Measurements from ENCODE around the gene OSGIN1. TPM values are rescaled to one million over a fixed set of nuclear protein-coding genes. Genes with fewer than 3 reads are reported as not detected.
"Not testable (repeated sequence)": the region's sequence is repeated elsewhere in the genome, so short reads cannot be mapped to it uniquely, and the experiment has no call there.

The OSGIN1 gene
- total RNA-seq, 4 donors from 2014 or later, result 0.77 to 5.4 (median 1.2) TPM; not detected in 1

DNA sequence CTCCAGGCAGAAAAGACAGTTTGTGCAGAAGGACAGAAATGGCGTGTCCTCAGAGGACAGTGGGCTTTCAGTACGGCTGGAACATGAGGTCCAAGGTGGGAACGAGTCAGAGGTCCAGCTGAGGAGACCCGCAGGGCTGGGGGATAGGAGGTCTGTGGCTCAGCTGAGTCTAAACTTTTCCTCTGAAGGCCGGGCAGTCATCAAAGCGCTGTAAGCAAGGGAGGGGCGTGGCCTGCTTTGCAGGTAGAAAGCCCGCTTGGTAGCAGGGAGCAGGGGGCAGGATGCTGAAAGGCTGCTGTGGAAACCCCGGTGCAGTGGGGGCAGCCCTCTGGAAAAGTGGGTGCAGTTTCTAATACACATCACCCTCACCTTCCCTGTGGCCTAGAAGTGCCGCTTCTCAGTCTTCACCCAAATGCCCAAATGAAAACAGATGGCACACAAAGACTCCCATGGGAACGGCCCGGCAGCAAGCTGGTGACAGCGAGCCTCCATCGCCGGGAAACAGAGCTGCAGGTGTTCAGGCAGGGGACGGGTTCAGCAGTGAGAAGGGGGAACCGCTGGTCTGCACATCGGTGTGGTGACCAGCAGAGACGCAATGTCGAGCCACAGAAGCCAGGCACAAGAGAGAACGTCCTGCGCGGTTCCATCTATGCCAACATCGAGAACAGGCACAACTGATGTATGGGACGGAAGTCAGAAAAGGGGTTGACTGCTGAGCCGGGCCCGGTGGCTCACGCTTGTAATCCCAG lies 12.2 kb upstream of the OSGIN1 start:
- DNase-seq, result no peak
- H3K27ac ChIP-seq, result no peak overlapping the region
- no peak for TF ChIP-seq POLR2A (IDR thresholded peaks at IDR 0.05)
- TF ChIP-seq, protein P1, sequence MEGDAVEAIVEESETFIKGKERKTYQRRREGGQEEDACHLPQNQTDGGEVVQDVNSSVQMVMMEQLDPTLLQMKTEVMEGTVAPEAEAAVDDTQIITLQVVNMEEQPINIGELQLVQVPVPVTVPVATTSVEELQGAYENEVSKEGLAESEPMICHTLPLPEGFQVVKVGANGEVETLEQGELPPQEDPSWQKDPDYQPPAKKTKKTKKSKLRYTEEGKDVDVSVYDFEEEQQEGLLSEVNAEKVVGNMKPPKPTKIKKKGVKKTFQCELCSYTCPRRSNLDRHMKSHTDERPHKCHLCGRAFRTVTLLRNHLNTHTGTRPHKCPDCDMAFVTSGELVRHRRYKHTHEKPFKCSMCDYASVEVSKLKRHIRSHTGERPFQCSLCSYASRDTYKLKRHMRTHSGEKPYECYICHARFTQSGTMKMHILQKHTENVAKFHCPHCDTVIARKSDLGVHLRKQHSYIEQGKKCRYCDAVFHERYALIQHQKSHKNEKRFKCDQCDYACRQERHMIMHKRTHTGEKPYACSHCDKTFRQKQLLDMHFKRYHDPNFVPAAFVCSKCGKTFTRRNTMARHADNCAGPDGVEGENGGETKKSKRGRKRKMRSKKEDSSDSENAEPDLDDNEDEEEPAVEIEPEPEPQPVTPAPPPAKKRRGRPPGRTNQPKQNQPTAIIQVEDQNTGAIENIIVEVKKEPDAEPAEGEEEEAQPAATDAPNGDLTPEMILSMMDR (IDR thresholded peaks at IDR 0.05), result no peak

GRCh38 chr16:83941546-83941945 lies 11.5 kb upstream of the OSGIN1 start:
- H3K27me3 ChIP-seq, DNase-seq: not testable (repeated sequence)

More for the DNA sequence above, 12.2 kb upstream of the OSGIN1 start:
- Histone ChIP-seq H3K4me3 (no peak overlapping the region), H3K36me3 (no peaks in the 10 kb centered on the region), H3K9me3 (no peaks in the 10 kb centered on the region), H3K4me1 (no peaks in the 10 kb centered on the region), H3K27me3 (no peaks in the 10 kb centered on the region)
- intact Hi-C loops (cut with DNase I; ENCODE audit: low total_unique reads), result no loop called here

GRCh38 chr16:83942074-83942473 lies 11.0 kb upstream of the OSGIN1 start:
- Histone ChIP-seq H3K4me3 (no peak overlapping the region), H3K27me3 (no peaks in the 10 kb centered on the region), H3K36me3 (no peaks in the 10 kb centered on the region), H3K4me1 (no peaks in the 10 kb centered on the region), H3K27ac (no peak overlapping the region), H3K9me3 (no peaks in the 10 kb centered on the region)
- intact Hi-C loops (cut with DNase I; ENCODE audit: low total_unique reads), result no loop called here
- TF ChIP-seq, protein P1 (IDR thresholded peaks at IDR 0.05), result no peak
- no peak for TF ChIP-seq POLR2A (IDR thresholded peaks at IDR 0.05)
- DNase-seq, result no peak

More at GRCh38 chr16:83941546-83941945, 11.5 kb upstream of the OSGIN1 start:
- H3K27ac ChIP-seq; H3K4me3 ChIP-seq; H3K4me1 ChIP-seq; H3K9me3 ChIP-seq; H3K36me3 ChIP-seq; intact Hi-C loops (cut with DNase I; ENCODE audit: low total_unique reads): not testable (repeated sequence)

DNA sequence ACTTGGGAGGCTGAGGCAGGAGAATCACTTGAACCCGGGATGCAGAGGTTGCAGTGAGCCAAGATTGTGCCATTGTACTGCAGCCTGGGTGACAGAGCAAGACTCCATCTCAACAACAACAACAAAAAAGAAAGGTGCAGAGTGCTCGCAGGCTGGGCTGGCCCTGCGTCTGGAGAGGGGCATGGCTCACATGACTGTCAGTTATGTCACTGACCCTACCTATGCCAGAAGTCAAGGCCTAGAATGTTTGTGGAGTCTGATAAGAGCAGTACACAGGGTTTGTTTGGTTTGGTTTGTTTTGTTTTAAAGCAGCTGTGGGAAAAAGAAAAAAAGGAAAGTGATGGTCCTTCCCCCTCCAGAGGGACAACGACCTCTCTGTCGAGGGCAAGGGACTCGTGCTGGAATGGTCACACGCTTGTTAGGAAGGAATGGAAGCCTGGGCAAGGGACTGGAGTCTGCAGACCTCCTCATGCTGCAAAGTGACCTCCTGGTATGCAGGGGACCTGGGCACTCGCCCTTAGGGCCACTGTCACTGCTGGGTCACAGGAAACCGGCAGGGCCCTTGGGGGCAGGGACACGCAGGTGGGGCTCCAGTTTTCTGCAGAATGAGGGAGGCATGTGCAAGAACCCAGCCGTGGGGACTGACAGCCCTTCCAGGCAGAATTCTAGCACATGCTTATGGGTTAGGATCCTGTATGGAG lies 10.1 kb upstream of the OSGIN1 start:
- TF ChIP-seq POLR2A (IDR thresholded peaks at IDR 0.05), result no peak
- TF ChIP-seq, protein P1 (IDR thresholded peaks at IDR 0.05), result no peak
- H3K27me3 ChIP-seq, result no peaks in the 10 kb centered on the region
- H3K27ac ChIP-seq, result no peak overlapping the region
- no peaks in the 10 kb centered on the region for H3K4me1 ChIP-seq
- H3K9me3 ChIP-seq, result no peaks in the 10 kb centered on the region
- no peak overlapping the region for H3K4me3 ChIP-seq
- no peak for DNase-seq
- H3K36me3 ChIP-seq, result no peaks in the 10 kb centered on the region
- intact Hi-C loops (cut with DNase I; ENCODE audit: low total_unique reads), result no loop called here

DNA sequence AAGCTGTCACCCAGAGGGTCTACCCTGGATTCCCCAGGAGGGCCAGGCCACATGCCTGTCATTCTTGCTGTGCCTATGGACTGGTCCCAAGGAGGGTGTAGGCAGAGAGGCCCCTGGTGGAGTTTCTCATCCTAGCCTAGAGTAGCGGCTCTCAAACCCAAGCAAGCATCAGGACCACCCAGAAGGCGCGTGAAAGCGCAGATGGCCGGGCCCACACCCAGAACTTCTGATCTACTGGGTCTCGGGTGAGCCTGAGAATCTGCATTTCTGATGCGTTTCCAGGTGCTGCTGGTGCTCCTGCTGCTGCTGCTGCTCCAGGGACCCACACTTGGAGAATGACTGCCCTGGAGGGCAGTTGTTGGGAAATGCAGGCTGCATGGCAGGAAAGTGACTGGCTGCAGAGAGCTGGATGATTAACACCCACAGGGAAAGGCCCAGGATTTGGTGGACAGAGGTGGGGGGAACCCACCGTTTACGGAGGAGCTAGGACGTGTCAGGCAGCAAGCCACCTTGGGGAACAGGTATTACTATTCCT lies 9.5 kb upstream of the OSGIN1 start:
- Histone ChIP-seq H3K27ac (no peak overlapping the region), H3K4me1 (no peaks in the 10 kb centered on the region), H3K27me3 (no peaks in the 10 kb centered on the region), H3K9me3 (no peaks in the 10 kb centered on the region), H3K36me3 (no peaks in the 10 kb centered on the region), H3K4me3 (no peak overlapping the region)
- intact Hi-C loops (cut with DNase I; ENCODE audit: low total_unique reads), result no loop called here
- no peak for DNase-seq
- TF ChIP-seq, protein P1 (IDR thresholded peaks at IDR 0.05), result no peak
- TF ChIP-seq POLR2A (IDR thresholded peaks at IDR 0.05), result no peak
